ENCODE results near the gene SARS1.

Gene SARS1

DNA sequence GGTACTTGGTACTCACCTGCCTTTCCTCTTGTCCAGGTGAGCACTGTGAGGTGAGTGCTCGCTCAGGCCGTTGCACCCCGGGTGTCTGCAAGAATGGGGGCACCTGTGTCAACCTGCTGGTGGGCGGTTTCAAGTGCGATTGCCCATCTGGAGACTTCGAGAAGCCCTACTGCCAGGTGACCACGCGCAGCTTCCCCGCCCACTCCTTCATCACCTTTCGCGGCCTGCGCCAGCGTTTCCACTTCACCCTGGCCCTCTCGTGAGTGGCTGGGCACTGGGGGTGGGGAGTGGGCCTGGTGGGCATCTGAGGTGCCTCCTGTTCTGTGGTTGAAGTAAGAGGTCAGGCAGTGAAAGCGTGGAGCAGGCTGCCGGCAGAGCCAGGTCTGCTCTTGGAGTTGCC, 47.3 kb downstream of the SARS1 start:
- H3K27ac ChIP-seq (ENCODE audit: low read length), result no peak overlapping the region
- no peaks in the 10 kb centered on the region for H3K9me3 ChIP-seq (ENCODE audit: insufficient read depth, low read depth, low read length)
- peaks cover 34% of the 10 kb centered on the region for H3K36me3 ChIP-seq (ENCODE audit: insufficient read depth, low read depth, low read length)
- no peaks in the 10 kb centered on the region for H3K27me3 ChIP-seq (ENCODE audit: insufficient read depth, low read length)
- H3K4me1 ChIP-seq (ENCODE audit: insufficient read depth, low read length), result peaks cover 6% of the 10 kb centered on the region; the same call in 1 of the 2 replicates
- H3K4me3 ChIP-seq (ENCODE audit: low read length), result no peak overlapping the region
- H3K9ac ChIP-seq (ENCODE audit: low read depth, low read length), result no peak overlapping the region

DNA sequence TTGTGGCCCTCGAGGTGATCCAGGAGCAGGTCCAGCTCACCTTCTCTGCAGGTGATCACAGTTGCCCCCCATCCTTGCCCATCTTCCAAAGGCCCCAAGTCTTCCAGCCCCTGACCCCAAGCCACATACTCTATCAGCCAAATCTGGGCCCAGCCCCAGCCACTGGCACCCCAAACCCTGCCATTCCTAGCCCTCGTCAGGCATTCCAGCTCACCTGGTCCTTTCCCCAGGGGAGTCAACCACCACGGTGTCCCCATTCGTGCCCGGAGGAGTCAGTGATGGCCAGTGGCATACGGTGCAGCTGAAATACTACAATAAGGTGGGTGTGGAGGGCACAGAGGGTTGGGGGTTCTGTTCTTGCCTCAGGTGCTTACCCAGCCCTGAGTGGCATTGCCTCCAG, 47.9 kb downstream of the SARS1 start:
- H3K27me3 ChIP-seq (ENCODE audit: insufficient read depth, low read length), result no peaks in the 10 kb centered on the region
- H3K27ac ChIP-seq (ENCODE audit: low read length), result no peak overlapping the region
- no peak overlapping the region for H3K4me3 ChIP-seq (ENCODE audit: low read length)
- H3K36me3 ChIP-seq (ENCODE audit: insufficient read depth, low read depth, low read length), result peaks cover 36% of the 10 kb centered on the region
- no peak overlapping the region for H3K9ac ChIP-seq (ENCODE audit: low read depth, low read length)
- H3K4me1 ChIP-seq (ENCODE audit: insufficient read depth, low read length), result peaks cover 6% of the 10 kb centered on the region; the same call in 1 of the 2 replicates
- H3K9me3 ChIP-seq (ENCODE audit: insufficient read depth, low read depth, low read length), result no peaks in the 10 kb centered on the region

DNA sequence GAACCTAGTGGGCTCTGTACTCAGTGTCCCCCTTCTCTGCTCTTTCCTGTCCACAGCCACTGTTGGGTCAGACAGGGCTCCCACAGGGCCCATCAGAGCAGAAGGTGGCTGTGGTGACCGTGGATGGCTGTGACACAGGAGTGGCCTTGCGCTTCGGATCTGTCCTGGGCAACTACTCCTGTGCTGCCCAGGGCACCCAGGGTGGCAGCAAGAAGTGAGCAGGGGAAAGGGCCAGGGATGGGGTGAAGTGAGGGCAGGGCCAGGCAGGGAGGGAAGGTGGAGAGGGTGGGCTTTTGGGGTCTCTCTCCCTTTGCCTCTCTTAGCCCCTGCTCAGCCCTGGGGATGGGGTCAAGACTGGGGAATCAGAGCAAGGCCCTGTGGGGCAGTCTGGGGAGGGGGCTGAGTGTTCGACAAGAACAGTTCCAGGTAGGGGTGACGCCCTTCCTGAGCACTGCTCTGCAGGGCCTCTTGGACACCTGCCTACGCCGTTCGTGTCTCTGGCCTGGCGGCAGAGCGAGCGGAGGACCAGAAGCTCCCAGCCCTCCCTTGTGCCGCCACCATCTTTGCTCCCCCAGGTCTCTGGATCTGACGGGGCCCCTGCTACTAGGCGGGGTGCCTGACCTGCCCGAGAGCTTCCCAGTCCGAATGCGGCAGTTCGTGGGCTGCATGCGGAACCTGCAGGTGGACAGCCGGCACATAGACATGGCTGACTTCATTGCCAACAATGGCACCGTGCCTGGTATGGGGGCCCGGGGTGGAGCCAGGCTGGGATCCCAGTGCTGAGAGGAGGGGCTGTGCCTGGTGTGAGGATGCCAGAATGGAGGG, 48.7 kb downstream of the SARS1 start:
- Histone ChIP-seq H3K9me3 (ENCODE audit: insufficient read depth, low read depth, low read length) (no peaks in the 10 kb centered on the region), H3K36me3 (ENCODE audit: insufficient read depth, low read depth, low read length) (peaks cover 39% of the 10 kb centered on the region), H3K9ac (ENCODE audit: low read depth, low read length) (no peak overlapping the region), H3K27me3 (ENCODE audit: insufficient read depth, low read length) (no peaks in the 10 kb centered on the region), H3K27ac (ENCODE audit: low read length) (no peak overlapping the region), H3K4me1 (ENCODE audit: insufficient read depth, low read length) (peaks cover 6% of the 10 kb centered on the region; the same call in 1 of the 2 replicates), H3K4me3 (ENCODE audit: low read length) (no peak overlapping the region)

DNA sequence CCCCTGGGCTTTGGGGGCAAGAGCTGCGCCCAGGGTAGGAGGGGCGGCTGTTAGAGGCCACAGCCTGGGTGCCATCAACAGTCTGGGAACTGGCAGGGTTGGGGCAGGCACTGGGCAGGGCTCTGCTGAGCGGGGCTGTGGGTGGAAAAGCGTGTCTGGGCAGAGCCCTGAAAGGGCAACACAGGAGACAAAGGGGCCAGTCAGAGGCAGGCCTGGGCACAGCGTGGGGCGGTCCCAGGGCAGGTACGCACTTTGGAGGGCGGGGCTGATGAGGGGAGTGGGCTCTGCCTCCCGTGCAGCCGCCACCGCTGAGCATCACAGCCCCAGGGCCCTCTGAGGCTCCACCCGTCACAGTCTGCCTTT, 49.5 kb downstream of the SARS1 start:
- Histone ChIP-seq H3K9me3 (ENCODE audit: insufficient read depth, low read depth, low read length) (no peaks in the 10 kb centered on the region), H3K9ac (ENCODE audit: low read depth, low read length) (no peak overlapping the region), H3K4me3 (ENCODE audit: low read length) (no peak overlapping the region), H3K27ac (ENCODE audit: low read length) (no peak overlapping the region), H3K27me3 (ENCODE audit: insufficient read depth, low read length) (no peaks in the 10 kb centered on the region), H3K36me3 (ENCODE audit: insufficient read depth, low read depth, low read length) (peaks cover 42% of the 10 kb centered on the region), H3K4me1 (ENCODE audit: insufficient read depth, low read length) (peaks cover 6% of the 10 kb centered on the region; the same call in 1 of the 2 replicates)

DNA sequence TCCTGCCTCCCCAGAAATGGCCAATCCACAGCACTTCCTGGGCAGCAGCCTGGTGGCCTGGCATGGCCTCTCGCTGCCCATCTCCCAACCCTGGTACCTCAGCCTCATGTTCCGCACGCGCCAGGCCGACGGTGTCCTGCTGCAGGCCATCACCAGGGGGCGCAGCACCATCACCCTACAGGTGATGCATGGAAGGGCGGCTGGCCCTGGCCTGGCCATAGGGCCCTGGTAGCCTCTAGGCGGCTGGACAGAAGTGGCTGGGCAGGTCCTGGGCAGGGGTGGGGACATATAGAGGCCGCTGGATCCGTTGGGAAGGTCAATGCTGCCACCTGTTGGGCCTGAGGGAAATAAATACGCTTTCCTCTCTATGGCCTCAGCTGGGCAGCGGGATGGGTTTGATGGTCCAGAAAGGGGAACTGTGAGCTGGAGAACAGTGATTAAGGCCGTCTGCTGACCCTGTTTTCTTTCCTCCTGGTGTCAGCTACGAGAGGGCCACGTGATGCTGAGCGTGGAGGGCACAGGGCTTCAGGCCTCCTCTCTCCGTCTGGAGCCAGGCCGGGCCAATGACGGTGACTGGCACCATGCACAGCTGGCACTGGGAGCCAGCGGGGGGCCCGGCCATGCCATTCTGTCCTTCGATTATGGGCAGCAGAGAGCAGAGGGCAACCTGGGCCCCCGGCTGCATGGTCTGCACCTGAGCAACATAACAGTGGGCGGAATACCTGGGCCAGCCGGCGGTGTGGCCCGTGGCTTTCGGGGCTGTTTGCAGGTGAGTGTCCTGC, 50.1 kb downstream of the SARS1 start:
- no peak overlapping the region for H3K4me3 ChIP-seq (ENCODE audit: low read length)
- peaks cover 47% of the 10 kb centered on the region for H3K36me3 ChIP-seq (ENCODE audit: insufficient read depth, low read depth, low read length)
- H3K9ac ChIP-seq (ENCODE audit: low read depth, low read length), result no peak overlapping the region
- H3K27me3 ChIP-seq (ENCODE audit: insufficient read depth, low read length), result no peaks in the 10 kb centered on the region
- no peaks in the 10 kb centered on the region for H3K9me3 ChIP-seq (ENCODE audit: insufficient read depth, low read depth, low read length)
- H3K4me1 ChIP-seq (ENCODE audit: insufficient read depth, low read length), result peaks cover 6% of the 10 kb centered on the region; the same call in 1 of the 2 replicates
- no peak overlapping the region for H3K27ac ChIP-seq (ENCODE audit: low read length)

DNA sequence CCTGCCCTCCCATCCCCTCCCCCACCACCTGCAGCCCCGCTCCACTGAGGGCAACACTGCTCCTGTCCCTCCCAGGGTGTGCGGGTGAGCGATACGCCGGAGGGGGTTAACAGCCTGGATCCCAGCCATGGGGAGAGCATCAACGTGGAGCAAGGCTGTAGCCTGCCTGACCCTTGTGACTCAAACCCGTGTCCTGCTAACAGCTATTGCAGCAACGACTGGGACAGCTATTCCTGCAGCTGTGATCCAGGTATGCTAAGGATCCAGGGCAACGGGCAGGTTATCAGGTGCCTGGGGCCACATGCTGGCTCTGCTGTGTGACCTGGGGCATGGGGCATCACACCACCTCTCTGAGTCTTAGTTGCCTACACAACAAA, 50.6 kb downstream of the SARS1 start:
- peaks cover 5% of the 10 kb centered on the region; the same call in 1 of the 2 replicates for H3K4me1 ChIP-seq (ENCODE audit: insufficient read depth, low read length)
- no peak overlapping the region for H3K9ac ChIP-seq (ENCODE audit: low read depth, low read length)
- H3K27ac ChIP-seq (ENCODE audit: low read length), result no peak overlapping the region
- no peaks in the 10 kb centered on the region for H3K9me3 ChIP-seq (ENCODE audit: insufficient read depth, low read depth, low read length)
- H3K4me3 ChIP-seq (ENCODE audit: low read length), result no peak overlapping the region
- H3K36me3 ChIP-seq (ENCODE audit: insufficient read depth, low read depth, low read length), result peaks cover 47% of the 10 kb centered on the region
- no peaks in the 10 kb centered on the region for H3K27me3 ChIP-seq (ENCODE audit: insufficient read depth, low read length)

DNA sequence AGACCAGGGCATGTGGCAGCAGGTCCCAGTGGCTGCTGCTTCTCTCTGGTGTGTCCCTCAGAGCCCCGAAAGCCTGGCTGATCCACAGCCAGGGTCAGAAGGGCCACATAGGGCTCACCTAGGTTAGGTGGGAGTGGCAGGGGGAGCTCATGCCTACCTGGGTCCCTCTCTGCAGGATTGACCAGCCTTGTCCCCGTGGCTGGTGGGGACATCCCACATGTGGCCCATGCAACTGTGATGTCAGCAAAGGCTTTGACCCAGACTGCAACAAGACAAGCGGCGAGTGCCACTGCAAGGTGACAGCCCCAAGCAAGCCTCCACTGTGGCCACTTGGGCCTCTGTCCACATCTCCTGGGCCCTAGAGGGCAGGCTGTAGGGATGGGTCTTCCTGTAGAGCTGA, 51.3 kb downstream of the SARS1 start:
- Histone ChIP-seq H3K27ac (ENCODE audit: low read length) (no peak overlapping the region), H3K27me3 (ENCODE audit: insufficient read depth, low read length) (no peaks in the 10 kb centered on the region), H3K36me3 (ENCODE audit: insufficient read depth, low read depth, low read length) (peaks cover 52% of the 10 kb centered on the region), H3K4me1 (ENCODE audit: insufficient read depth, low read length) (no peaks in the 10 kb centered on the region; the same call in 1 of the 2 replicates), H3K4me3 (ENCODE audit: low read length) (no peak overlapping the region), H3K9ac (ENCODE audit: low read depth, low read length) (no peak overlapping the region), H3K9me3 (ENCODE audit: insufficient read depth, low read depth, low read length) (no peaks in the 10 kb centered on the region)

DNA sequence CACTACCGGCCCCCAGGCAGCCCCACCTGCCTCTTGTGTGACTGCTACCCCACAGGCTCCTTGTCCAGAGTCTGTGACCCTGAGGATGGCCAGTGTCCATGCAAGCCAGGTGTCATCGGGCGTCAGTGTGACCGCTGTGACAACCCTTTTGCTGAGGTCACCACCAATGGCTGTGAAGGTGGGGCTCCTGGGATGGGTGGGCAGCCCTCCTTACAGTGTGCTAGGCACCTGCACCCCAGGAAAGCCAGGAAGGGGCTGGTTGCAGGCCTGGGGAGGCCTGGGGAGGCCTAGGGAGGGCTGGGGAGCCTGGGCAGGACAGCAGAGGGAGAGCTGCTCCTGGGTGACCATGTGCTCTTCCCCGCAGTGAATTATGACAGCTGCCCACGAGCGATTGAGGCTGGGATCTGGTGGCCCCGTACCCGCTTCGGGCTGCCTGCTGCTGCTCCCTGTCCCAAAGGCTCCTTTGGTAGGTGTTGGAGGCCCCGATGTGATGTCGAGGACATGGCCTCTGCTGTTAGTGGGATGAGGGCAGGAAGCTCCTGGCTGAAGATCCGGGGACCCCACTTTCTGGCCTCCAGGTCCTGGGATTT, 52.1 kb downstream of the SARS1 start:
- Histone ChIP-seq H3K27me3 (ENCODE audit: insufficient read depth, low read length) (no peaks in the 10 kb centered on the region), H3K4me3 (ENCODE audit: low read length) (no peak overlapping the region), H3K4me1 (ENCODE audit: insufficient read depth, low read length) (no peaks in the 10 kb centered on the region), H3K36me3 (ENCODE audit: insufficient read depth, low read depth, low read length) (peaks cover 60% of the 10 kb centered on the region), H3K9me3 (ENCODE audit: insufficient read depth, low read depth, low read length) (no peaks in the 10 kb centered on the region), H3K27ac (ENCODE audit: low read length) (no peak overlapping the region), H3K9ac (ENCODE audit: low read depth, low read length) (no peak overlapping the region)

DNA sequence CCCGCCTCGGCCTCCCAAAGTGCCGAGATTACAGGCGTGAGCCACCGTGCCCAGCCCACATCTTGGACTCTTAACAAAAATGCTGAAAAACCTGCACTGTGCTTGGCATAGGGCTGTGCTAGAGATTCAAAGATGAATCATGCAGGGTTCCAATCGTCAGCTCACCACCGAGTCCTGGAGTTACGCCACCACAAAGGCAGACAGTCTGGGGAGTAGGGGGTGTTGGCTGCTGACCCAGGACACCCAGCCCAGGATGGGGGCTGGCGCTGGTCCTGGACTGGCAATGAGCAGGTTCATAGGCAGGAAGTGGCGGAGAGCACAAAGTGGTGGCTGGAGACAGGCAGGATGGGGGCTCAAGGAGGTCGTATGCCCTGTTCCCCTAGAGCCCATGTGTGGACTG, 53.2 kb downstream of the SARS1 start:
- peaks cover 62% of the 10 kb centered on the region for H3K36me3 ChIP-seq (ENCODE audit: insufficient read depth, low read depth, low read length)
- H3K27ac ChIP-seq (ENCODE audit: low read length), result no peak overlapping the region
- no peaks in the 10 kb centered on the region for H3K9me3 ChIP-seq (ENCODE audit: insufficient read depth, low read depth, low read length)
- H3K27me3 ChIP-seq (ENCODE audit: insufficient read depth, low read length), result no peaks in the 10 kb centered on the region
- H3K4me1 ChIP-seq (ENCODE audit: insufficient read depth, low read length), result no peaks in the 10 kb centered on the region
- no peak overlapping the region for H3K9ac ChIP-seq (ENCODE audit: low read depth, low read length)
- no peak overlapping the region for H3K4me3 ChIP-seq (ENCODE audit: low read length)

DNA sequence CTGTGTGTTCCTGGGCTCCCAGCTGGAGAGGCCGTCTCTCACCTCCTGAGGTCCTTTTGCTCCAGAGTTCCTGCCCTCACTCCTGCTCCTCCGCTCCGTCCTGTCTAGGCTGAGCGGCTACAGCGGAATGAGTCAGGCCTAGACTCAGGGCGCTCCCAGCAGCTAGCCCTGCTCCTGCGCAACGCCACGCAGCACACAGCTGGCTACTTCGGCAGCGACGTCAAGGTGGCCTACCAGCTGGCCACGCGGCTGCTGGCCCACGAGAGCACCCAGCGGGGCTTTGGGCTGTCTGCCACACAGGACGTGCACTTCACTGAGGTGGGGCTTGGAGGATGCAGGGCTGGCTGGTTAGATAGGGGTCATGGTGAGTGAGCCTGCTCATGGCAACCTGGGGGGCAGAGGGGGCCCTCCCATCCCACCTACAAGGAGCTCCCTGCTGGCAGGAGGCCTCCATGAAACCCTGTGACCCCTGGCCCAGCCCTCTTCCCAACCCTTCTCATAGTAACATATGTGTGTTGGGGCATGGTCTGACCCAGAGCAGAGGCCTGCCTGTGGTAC, 54.1 kb downstream of the SARS1 start:
- peaks cover 70% of the 10 kb centered on the region for H3K36me3 ChIP-seq (ENCODE audit: insufficient read depth, low read depth, low read length)
- no peaks in the 10 kb centered on the region for H3K4me1 ChIP-seq (ENCODE audit: insufficient read depth, low read length)
- no peaks in the 10 kb centered on the region for H3K27me3 ChIP-seq (ENCODE audit: insufficient read depth, low read length)
- no peaks in the 10 kb centered on the region for H3K9me3 ChIP-seq (ENCODE audit: insufficient read depth, low read depth, low read length)
- H3K9ac ChIP-seq (ENCODE audit: low read depth, low read length), result no peak overlapping the region
- no peak overlapping the region for H3K27ac ChIP-seq (ENCODE audit: low read length)
- no peak overlapping the region for H3K4me3 ChIP-seq (ENCODE audit: low read length)

DNA sequence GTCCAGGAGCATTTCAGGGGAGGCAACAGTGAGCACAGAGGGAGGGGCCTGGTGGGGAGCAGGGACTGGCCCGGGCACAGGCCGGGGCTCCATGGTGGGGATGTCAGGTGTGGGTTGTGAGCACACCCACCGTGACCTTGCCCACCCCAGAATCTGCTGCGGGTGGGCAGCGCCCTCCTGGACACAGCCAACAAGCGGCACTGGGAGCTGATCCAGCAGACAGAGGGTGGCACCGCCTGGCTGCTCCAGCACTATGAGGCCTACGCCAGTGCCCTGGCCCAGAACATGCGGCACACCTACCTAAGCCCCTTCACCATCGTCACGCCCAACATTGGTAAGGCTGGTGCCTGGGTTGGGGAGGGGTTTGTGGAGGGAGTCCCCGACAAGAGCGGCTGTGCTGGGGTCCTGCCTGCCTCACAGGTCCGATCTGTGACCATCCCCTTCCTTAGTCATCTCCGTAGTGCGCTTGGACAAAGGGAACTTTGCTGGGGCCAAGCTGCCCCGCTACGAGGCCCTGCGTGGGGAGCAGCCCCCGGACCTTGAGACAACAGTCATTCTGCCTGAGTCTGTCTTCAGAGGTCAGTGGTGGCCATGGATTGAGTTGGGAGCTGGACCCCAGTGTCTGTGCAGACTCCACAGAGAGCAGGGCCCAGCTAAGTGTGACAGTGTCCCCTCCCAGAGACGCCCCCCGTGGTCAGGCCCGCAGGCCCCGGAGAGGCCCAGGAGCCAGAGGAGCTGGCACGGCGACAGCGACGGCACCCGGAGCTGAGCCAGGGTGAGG, 54.9 kb downstream of the SARS1 start:
- Histone ChIP-seq H3K9ac (ENCODE audit: low read depth, low read length) (no peak overlapping the region), H3K27me3 (ENCODE audit: insufficient read depth, low read length) (no peaks in the 10 kb centered on the region), H3K4me3 (ENCODE audit: low read length) (no peak overlapping the region), H3K36me3 (ENCODE audit: insufficient read depth, low read depth, low read length) (peaks cover 71% of the 10 kb centered on the region), H3K27ac (ENCODE audit: low read length) (no peak overlapping the region), H3K9me3 (ENCODE audit: insufficient read depth, low read depth, low read length) (no peaks in the 10 kb centered on the region), H3K4me1 (ENCODE audit: insufficient read depth, low read length) (no peaks in the 10 kb centered on the region)
